SK-N-SH treated with all-trans-retinoic acid at 6 μM for 48 hours (cell line): ENCODE data around the gene NUTF2.

Source experiments
- ATAC-seq: fragments of 200-7000 bp; cut with Tn5 transposase; 3 replicates; pipeline ENCODE4 v1.9.1; 2020; ENCODE audit warnings: mild to moderate bottlenecking, moderate library complexity
- CREB5 ChIP-seq: fragments of 250-450 bp; sonication (Bioruptor Pico); IDR thresholded peaks from 2 replicates; pipeline ENCODE4 v1.5.1; 2020; ENCODE audit warnings: low read depth, mild to moderate bottlenecking, moderate library complexity
- CSDC2 ChIP-seq: fragments of 250-450 bp; sonication (Bioruptor Pico); IDR thresholded peaks from 2 replicates; pipeline ENCODE4 v1.5.0; 2020; ENCODE audit warnings: mild to moderate bottlenecking, moderate library complexity
- ESRRG ChIP-seq: fragments of 250-450 bp; sonication (Bioruptor Pico); IDR thresholded peaks from 2 replicates; pipeline ENCODE4 v1.6.1; 2021; ENCODE audit warnings: mild to moderate bottlenecking
- PPARA ChIP-seq: fragments of 250-450 bp; sonication (Bioruptor Pico); IDR thresholded peaks from 2 replicates; pipeline ENCODE4 v1.5.0; 2020; ENCODE audit warnings: mild to moderate bottlenecking, borderline replicate concordance
- RARB ChIP-seq: fragments of 250-450 bp; sonication (Bioruptor Pico); IDR thresholded peaks from 2 replicates; pipeline ENCODE4 v1.8.0; 2021; ENCODE audit warnings: mild to moderate bottlenecking, moderate library complexity
- TCF4 ChIP-seq: fragments of 250-450 bp; sonication (Bioruptor Pico); IDR thresholded peaks from 2 replicates; pipeline ENCODE4 v1.8.0; 2021; ENCODE audit warnings: mild to moderate bottlenecking, moderate library complexity, borderline replicate concordance
- TSHZ2 ChIP-seq: fragments of 250-450 bp; sonication (Bioruptor Pico); IDR thresholded peaks from 2 replicates; pipeline ENCODE4 v1.5.0; 2020; ENCODE audit warnings: mild to moderate bottlenecking, moderate library complexity
- ZNF565 ChIP-seq: fragments of 450-650 bp; formaldehyde crosslinking; conservative IDR thresholded peaks from 2 replicates; pipeline ENCODE4 v1.5.0; 2020; ENCODE audit warnings: low read depth, mild to moderate bottlenecking, moderate library complexity

Gene NUTF2

GRCh38 chr16:67919622-67920221 is 73.0 kb downstream of the NUTF2 start:
- no peak for ATAC-seq
- no peak for TF ChIP-seq CREB5
- no peak for TF ChIP-seq CSDC2 (CRISPR knock-in tag)
- no peak for TF ChIP-seq PPARA (CRISPR knock-in tag)
- TF ChIP-seq TSHZ2 (CRISPR knock-in tag): no peak
- TF ChIP-seq TCF4 (CRISPR knock-in tag): no peak
- no peak for TF ChIP-seq ESRRG
- TF ChIP-seq ZNF565 (CRISPR knock-in tag): no peak
- TF ChIP-seq RARB (CRISPR knock-in tag): no peak
